Fibroblast of the aortic adventitia (primary cell): Measurements from ENCODE around the gene SEM1. TPM values are rescaled to one million over a fixed set of nuclear protein-coding genes. Genes with fewer than 3 reads are reported as not detected.
"Not testable (repeated sequence)": the region's sequence is repeated elsewhere in the genome, so short reads cannot be mapped to it uniquely, and the experiment has no call there.

Source experiments
- DNase-seq: peaks from one replicate; pipeline ENCODE4 v3.0.0-alpha.2; 2010; ENCODE audit warnings: low read depth
- H3K4me3 ChIP-seq: 2 replicates; pipeline ENCODE4 v1.5.1; 2011; ENCODE audit warnings: low read depth, mild to moderate bottlenecking, control low read depth, low read length, moderate library complexity
- CTCF ChIP-seq: IDR thresholded peaks from 2 replicates; pipeline ENCODE4 v1.5.1; 2011; ENCODE audit warnings: mild to moderate bottlenecking, low read length, control low read depth, inconsistent platforms; ENCODE audit not compliant: insufficient read depth
- total RNA-seq: library from RNA; depleted of rRNA; stranded (reverse); fragments of >200 nt; gene quantifications from 2 replicates; pipeline ENCODE4 v1.2.3, GENCODE V29; 2012; ENCODE audit warnings: low replicate concordance

The SEM1 gene
- total RNA-seq, 1 donor, result 37.6 TPM

GRCh38 chr7:96667026-96667425 is 42.6 kb downstream of the SEM1 start:
- no peak for DNase-seq
- no peak for TF ChIP-seq CTCF
- no peak overlapping the region for H3K4me3 ChIP-seq

GRCh38 chr7:96665689-96666088 is 44.0 kb downstream of the SEM1 start:
- H3K4me3 ChIP-seq, result no peak overlapping the region
- DNase-seq, result no peak
- no peak for TF ChIP-seq CTCF

- H3K4me3 ChIP-seq, result no peak overlapping the region
- DNase-seq, result no peak
- no peak for TF ChIP-seq CTCF
These were observed 44.9 kb downstream of the SEM1 start for GRCh38 chr7:96664793-96665192.

GRCh38 chr7:96663871-96664445 is 45.7 kb downstream of the SEM1 start:
- TF ChIP-seq CTCF, result no peak

GRCh38 chr7:96663457-96663856 is 46.2 kb downstream of the SEM1 start:
- no peak overlapping the region for H3K4me3 ChIP-seq
- TF ChIP-seq CTCF, result no peak
- no peak for DNase-seq

More at GRCh38 chr7:96663871-96664445, 45.7 kb downstream of the SEM1 start:
- H3K4me3 ChIP-seq, result no peak overlapping the region
- no peak for DNase-seq

GRCh38 chr7:96662151-96662550 is 47.5 kb downstream of the SEM1 start:
- not testable (repeated sequence) for H3K4me3 ChIP-seq, DNase-seq

- H3K4me3 ChIP-seq, result no peak overlapping the region
- DNase-seq, result no peak
- TF ChIP-seq CTCF, result no peak
These were observed 51.6 kb downstream of the SEM1 start for GRCh38 chr7:96658022-96658412.
